PFSK-1 (cell line): Measurements from ENCODE around the gene RNF157.

Experiments used
- FOXP2 ChIP-seq: optimal IDR thresholded peaks from 2 replicates; pipeline ENCODE3; 2011; ENCODE audit warnings: borderline replicate concordance, control low read depth, inconsistent platforms; ENCODE audit not compliant: insufficient read depth; ENCODE audit errors: extremely low read length, extremely low read depth
- POLR2AphosphoS5 ChIP-seq: IDR thresholded peaks from 2 replicates; pipeline ENCODE4 v1.6.1; 2012; ENCODE audit warnings: low read depth, mild to moderate bottlenecking, control low read depth, low read length, moderate library complexity
- REST ChIP-seq, 2 experiments: IDR thresholded peaks; 2 replicates each; pipeline versions ENCODE4 v1.6.1 to v1.8.0; 2011 to 2012; ENCODE audit warnings: low read depth in 2 of 2, low read length in 2 of 2, control low read depth in 1 of 2, inconsistent platforms in 1 of 2, mild to moderate bottlenecking in 1 of 2, moderate library complexity in 1 of 2; ENCODE audit not compliant: insufficient read depth in 1 of 2
- SIN3A ChIP-seq: IDR thresholded peaks from 2 replicates; pipeline ENCODE4 v1.6.1; 2012; ENCODE audit warnings: mild to moderate bottlenecking, low read length, moderate library complexity, borderline replicate concordance; ENCODE audit not compliant: insufficient read depth
- TAF1 ChIP-seq: IDR thresholded peaks from 2 replicates; pipeline ENCODE4 v1.6.1; 2012; ENCODE audit warnings: low read length, control low read depth, borderline replicate concordance; ENCODE audit not compliant: insufficient read depth

The RNF157 gene

GRCh38 chr17:76275382-76276068 is 35.2 kb upstream of the RNF157 start:
- TF ChIP-seq REST (IDR thresholded peaks at IDR 0.05; ENCODE audit: insufficient read depth in 1 of 2, low read depth in 2 of 2, low read length in 2 of 2) (no peak), TAF1 (no peak), POLR2AphosphoS5 (no peak), SIN3A (no peak), FOXP2 (no peak)

GRCh38 chr17:76274112-76274956 is 34.0 kb upstream of the RNF157 start:
- TF ChIP-seq SIN3A (no peak), TAF1 (peak; percentile 44; the same call in 1 of the 2 replicates), FOXP2 (no peak), POLR2AphosphoS5 (no peak), REST (IDR thresholded peaks at IDR 0.05; ENCODE audit: insufficient read depth in 1 of 2, low read depth in 2 of 2, low read length in 2 of 2) (no peak)

- TF ChIP-seq TAF1 (no peak), FOXP2 (no peak), SIN3A (no peak), REST (IDR thresholded peaks at IDR 0.05; ENCODE audit: insufficient read depth in 1 of 2, low read depth in 2 of 2, low read length in 2 of 2) (no peak), POLR2AphosphoS5 (no peak)
Measured at GRCh38 chr17:76273445-76274111, 33.3 kb upstream of the RNF157 start.

GRCh38 chr17:76272541-76273444 is 32.5 kb upstream of the RNF157 start:
- TF ChIP-seq POLR2AphosphoS5: 0 out of 2 replicates have a peak, but pooled peaks have one; percentile 46
- TF ChIP-seq FOXP2: no peak
- no peak for TF ChIP-seq TAF1
- TF ChIP-seq REST (IDR thresholded peaks at IDR 0.05; ENCODE audit: insufficient read depth in 1 of 2, low read depth in 2 of 2, low read length in 2 of 2): no peak
